ENCODE results near the gene KRT5.

DNA sequence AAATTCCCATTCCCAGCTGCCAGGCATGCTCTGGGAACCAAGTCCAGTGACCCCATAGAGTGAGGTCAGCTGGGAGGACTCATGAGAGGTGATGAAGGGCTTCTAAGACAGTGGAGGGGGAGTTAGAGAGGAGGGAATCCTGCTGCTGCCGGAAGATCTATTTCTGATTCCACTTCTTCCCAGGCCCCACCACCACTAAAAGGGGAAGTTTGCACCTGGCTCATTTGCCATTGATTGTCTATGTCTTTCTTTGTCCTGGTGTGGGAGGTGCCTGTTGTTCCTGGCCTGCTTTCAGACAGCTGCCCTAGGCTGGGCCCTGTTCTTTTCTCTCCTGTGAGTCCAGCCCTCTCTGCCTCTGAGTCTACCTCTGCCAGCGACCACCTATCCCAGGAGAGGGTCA is 24.1 kb downstream of the KRT5 start:
- TF ChIP-seq, protein P1, sequence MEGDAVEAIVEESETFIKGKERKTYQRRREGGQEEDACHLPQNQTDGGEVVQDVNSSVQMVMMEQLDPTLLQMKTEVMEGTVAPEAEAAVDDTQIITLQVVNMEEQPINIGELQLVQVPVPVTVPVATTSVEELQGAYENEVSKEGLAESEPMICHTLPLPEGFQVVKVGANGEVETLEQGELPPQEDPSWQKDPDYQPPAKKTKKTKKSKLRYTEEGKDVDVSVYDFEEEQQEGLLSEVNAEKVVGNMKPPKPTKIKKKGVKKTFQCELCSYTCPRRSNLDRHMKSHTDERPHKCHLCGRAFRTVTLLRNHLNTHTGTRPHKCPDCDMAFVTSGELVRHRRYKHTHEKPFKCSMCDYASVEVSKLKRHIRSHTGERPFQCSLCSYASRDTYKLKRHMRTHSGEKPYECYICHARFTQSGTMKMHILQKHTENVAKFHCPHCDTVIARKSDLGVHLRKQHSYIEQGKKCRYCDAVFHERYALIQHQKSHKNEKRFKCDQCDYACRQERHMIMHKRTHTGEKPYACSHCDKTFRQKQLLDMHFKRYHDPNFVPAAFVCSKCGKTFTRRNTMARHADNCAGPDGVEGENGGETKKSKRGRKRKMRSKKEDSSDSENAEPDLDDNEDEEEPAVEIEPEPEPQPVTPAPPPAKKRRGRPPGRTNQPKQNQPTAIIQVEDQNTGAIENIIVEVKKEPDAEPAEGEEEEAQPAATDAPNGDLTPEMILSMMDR (IDR thresholded peaks at IDR 0.05; ENCODE audit: insufficient read depth, low read length): no peak
- TF ChIP-seq POLR2AphosphoS5 (IDR thresholded peaks at IDR 0.05; ENCODE audit: low read depth): no peak
- TF ChIP-seq SPI1 (IDR thresholded peaks at IDR 0.05; ENCODE audit: borderline replicate concordance, low read depth): no peak
- TF ChIP-seq GABPA (IDR thresholded peaks at IDR 0.05; ENCODE audit: low read depth): no peak

All from HL-60 (cell line).